ENCODE measurements around the gene LCN2.

GRCh38 chr9:128161215-128161902, 12.1 kb downstream of the LCN2 start:
- no peak for TF ChIP-seq CTCF (IDR thresholded peaks at IDR 0.05)
- TF ChIP-seq POLR2A (IDR thresholded peaks at IDR 0.05): no peak

All from adrenal gland (tissue), 5 donors.